GM12878 (cell line): ENCODE data around the gene SERTAD1. TPM values are rescaled to one million over a fixed set of nuclear protein-coding genes. Genes with fewer than 3 reads are reported as not detected.

ENCODE experiments used
- ATF2 ChIP-seq: IDR thresholded peaks from 2 replicates; pipeline ENCODE4 v1.6.1; 2012; ENCODE audit warnings: low read length, inconsistent platforms
- BACH1 ChIP-seq: fragments of 450-650 bp; IDR thresholded peaks from 2 replicates; pipeline ENCODE4 v1.6.1; 2017; ENCODE audit warnings: mild to moderate bottlenecking, borderline replicate concordance
- BRCA1 ChIP-seq: IDR thresholded peaks from 2 replicates; pipeline ENCODE4 v1.6.1; 2011; ENCODE audit warnings: low read depth, low read length, improper control_type of control experiment
- CBFB ChIP-seq: IDR thresholded peaks from 2 replicates; pipeline ENCODE4 v1.6.1; 2016; ENCODE audit warnings: antibody characterized with exemption, low read depth
- CEBPB ChIP-seq, 2 experiments: fragments of 150-350 bp in 1 of 2; IDR thresholded peaks; 2 replicates each; pipeline ENCODE4 v1.6.1; 2012 to 2014; ENCODE audit warnings: low read depth in 2 of 2, low read length in 2 of 2, borderline replicate concordance in 1 of 2, inconsistent platforms in 1 of 2
- CREB1 ChIP-seq: IDR thresholded peaks from 2 replicates; pipeline ENCODE4 v1.6.1; 2012; ENCODE audit warnings: low read depth, mild to moderate bottlenecking, inconsistent platforms
- E2F4 ChIP-seq: IDR thresholded peaks from 2 replicates; pipeline ENCODE4 v1.6.1; 2012; ENCODE audit warnings: low read depth, low read length, improper control_type of control experiment
- IKZF1 ChIP-seq: fragments of 450-650 bp; conservative IDR thresholded peaks from 2 replicates; pipeline ENCODE4 v1.6.1; 2017; ENCODE audit warnings: antibody characterized with exemption, mild to moderate bottlenecking
- IKZF2 ChIP-seq, 2 experiments: fragments of 450-650 bp; IDR thresholded peaks; 2 replicates each; pipeline ENCODE4 v1.6.1; 2017; ENCODE audit warnings: mild to moderate bottlenecking in 2 of 2, moderate library complexity in 2 of 2
- KDM1A ChIP-seq: fragments of 200-600 bp; sonication (generic); IDR thresholded peaks from 2 replicates; pipeline ENCODE4 v1.6.1; 2016; ENCODE audit warnings: borderline replicate concordance
- MEF2A ChIP-seq: IDR thresholded peaks from 2 replicates; pipeline ENCODE4 v1.6.1; 2011; ENCODE audit warnings: low read depth, mild to moderate bottlenecking, low read length, moderate library complexity; ENCODE audit not compliant: insufficient read depth
- MEF2B ChIP-seq: fragments of 450-650 bp; IDR thresholded peaks from 2 replicates; pipeline ENCODE4 v1.6.1; 2018; ENCODE audit warnings: mild to moderate bottlenecking, moderate library complexity; ENCODE audit not compliant: partially characterized antibody, poor library complexity, severe bottlenecking
- MYB ChIP-seq: fragments of 150-350 bp; IDR thresholded peaks from 2 replicates; pipeline ENCODE4 v1.6.1; 2014; ENCODE audit warnings: mild to moderate bottlenecking, low read depth, low read length, borderline replicate concordance
- MYC ChIP-seq: IDR thresholded peaks from 2 replicates; pipeline ENCODE4 v1.6.1; 2011; ENCODE audit warnings: mild to moderate bottlenecking, low read length, moderate library complexity, inconsistent platforms; ENCODE audit not compliant: insufficient read depth, insufficient replicate concordance, insufficient read length, severe bottlenecking
- NBN ChIP-seq: fragments of 450-650 bp; IDR thresholded peaks from 2 replicates; pipeline ENCODE4 v1.6.1; 2016
- NFIC ChIP-seq: IDR thresholded peaks from 2 replicates; pipeline ENCODE4 v1.6.1; 2012; ENCODE audit warnings: low read depth, mild to moderate bottlenecking, inconsistent platforms, low read length, moderate library complexity
- NFXL1 ChIP-seq: fragments of 450-650 bp; IDR thresholded peaks from 2 replicates; pipeline ENCODE4 v1.6.1; 2017; ENCODE audit warnings: antibody characterized with exemption, mild to moderate bottlenecking, borderline replicate concordance
- NR2C2 ChIP-seq: IDR thresholded peaks from 2 replicates; pipeline ENCODE4 v1.6.1; 2011; ENCODE audit warnings: borderline replicate concordance, low read depth; ENCODE audit not compliant: control insufficient read depth, insufficient read length
- POLR2AphosphoS2 ChIP-seq: IDR thresholded peaks from 2 replicates; pipeline ENCODE4 v1.6.1; 2011; ENCODE audit warnings: low read depth, mild to moderate bottlenecking, low read length, improper control_type of control experiment, moderate library complexity
- POLR2AphosphoS5 ChIP-seq: IDR thresholded peaks from 2 replicates; pipeline ENCODE4 v1.6.1; 2011; ENCODE audit warnings: mild to moderate bottlenecking, low read length, inconsistent platforms
- RAD51 ChIP-seq: fragments of 450-650 bp; IDR thresholded peaks from 2 replicates; pipeline ENCODE4 v1.6.1; 2016; ENCODE audit warnings: moderate library complexity, mild to moderate bottlenecking, inconsistent platforms
- RB1 ChIP-seq: fragments of 450-650 bp; formaldehyde crosslinking; IDR thresholded peaks from 2 replicates; pipeline ENCODE4 v1.6.1; 2017; ENCODE audit warnings: mild to moderate bottlenecking, borderline replicate concordance
- RFX5 ChIP-seq: IDR thresholded peaks from 2 replicates; pipeline ENCODE4 v1.6.1; 2011; ENCODE audit warnings: low read depth, low read length, improper control_type of control experiment
- SIN3A ChIP-seq: IDR thresholded peaks from 2 replicates; pipeline ENCODE4 v1.6.1; 2012; ENCODE audit warnings: low read depth, low read length, improper control_type of control experiment
- SIX5 ChIP-seq: IDR thresholded peaks from 2 replicates; pipeline ENCODE4 v1.6.1; 2011; ENCODE audit warnings: mild to moderate bottlenecking, low read depth, low read length, moderate library complexity; ENCODE audit not compliant: severe bottlenecking
- SP1 ChIP-seq: IDR thresholded peaks from one replicate; pipeline ENCODE4 v1.6.1; 2011; ENCODE audit warnings: low read depth, low read length
- SREBF1 ChIP-seq: IDR thresholded peaks from 2 replicates; pipeline ENCODE4 v1.6.1; 2012; ENCODE audit warnings: mild to moderate bottlenecking, low read length
- ZNF622 ChIP-seq: fragments of 450-650 bp; IDR thresholded peaks from 2 replicates; pipeline ENCODE4 v1.6.1; 2017; ENCODE audit warnings: mild to moderate bottlenecking, inconsistent platforms
- ZSCAN29 ChIP-seq: fragments of 450-650 bp; IDR thresholded peaks from 2 replicates; pipeline ENCODE4 v1.6.1; 2017; ENCODE audit warnings: mild to moderate bottlenecking, moderate library complexity
- polyA plus RNA-seq, 11 experiments: library from polyadenylated mRNA; depleted of rRNA in 4 of 11; unstranded in 6 of 11; stranded (reverse) in 5 of 11; fragments of >200 nt; fragmentation: Nextera tagmentation in 4 of 11; fragmentation: Illumina TruSeq in 1 of 11; extraction: Ambion mirVana in 4 of 11; extraction: Trizol in 1 of 11; gene quantifications; 1 replicate in 1 of 11; 2 replicates in 10 of 11; pipeline versions ENCODE4 v1.2.1 to v1.2.3, GENCODE V29; 2011 to 2016; ENCODE audit warnings: inconsistent platforms in 2 of 11, missing spikeins in 2 of 11, low read depth in 1 of 11
- total RNA-seq, 4 experiments: library from RNA; depleted of rRNA in 3 of 4; stranded (reverse); fragments of >200 nt in 3 of 4; fragmentation: Illumina TruSeq in 1 of 4; extraction: Trizol in 1 of 4; gene quantifications; 2 replicates each; pipeline versions ENCODE4 v1.2.1 to v1.2.3, GENCODE V29; 2013 to 2021
- TF ChIP-seq, protein P1 (sequence below): fragments of 150-350 bp; IDR thresholded peaks from 2 replicates; pipeline ENCODE4 v1.6.1; 2014; ENCODE audit warnings: mild to moderate bottlenecking, low read depth, low read length

The SERTAD1 gene
- total and polyA plus RNA-seq, 10 of the 15 experiments (the other 5 are each of a cell fraction or from before 2014, with no cell fraction given) = 0.23 to 14.2 (median 8.0) TPM

- peak; percentile 85; the same call in 1 of the 2 replicates for TF ChIP-seq NFIC
- TF ChIP-seq MEF2A = 0 out of 2 replicates have a peak, but pooled peaks have one; percentile 41
- TF ChIP-seq, protein P1, sequence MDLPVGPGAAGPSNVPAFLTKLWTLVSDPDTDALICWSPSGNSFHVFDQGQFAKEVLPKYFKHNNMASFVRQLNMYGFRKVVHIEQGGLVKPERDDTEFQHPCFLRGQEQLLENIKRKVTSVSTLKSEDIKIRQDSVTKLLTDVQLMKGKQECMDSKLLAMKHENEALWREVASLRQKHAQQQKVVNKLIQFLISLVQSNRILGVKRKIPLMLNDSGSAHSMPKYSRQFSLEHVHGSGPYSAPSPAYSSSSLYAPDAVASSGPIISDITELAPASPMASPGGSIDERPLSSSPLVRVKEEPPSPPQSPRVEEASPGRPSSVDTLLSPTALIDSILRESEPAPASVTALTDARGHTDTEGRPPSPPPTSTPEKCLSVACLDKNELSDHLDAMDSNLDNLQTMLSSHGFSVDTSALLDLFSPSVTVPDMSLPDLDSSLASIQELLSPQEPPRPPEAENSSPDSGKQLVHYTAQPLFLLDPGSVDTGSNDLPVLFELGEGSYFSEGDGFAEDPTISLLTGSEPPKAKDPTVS = no peak
- TF ChIP-seq CEBPB (IDR thresholded peaks at IDR 0.05; ENCODE audit: borderline replicate concordance in 1 of 2, low read depth in 2 of 2, low read length in 2 of 2) = no peak
- TF ChIP-seq ZNF622 = no peak
- TF ChIP-seq SREBF1 = no peak
- no peak for TF ChIP-seq RAD51
- peak; percentile 76 to 77 for TF ChIP-seq IKZF2 (IDR thresholded peaks at IDR 0.05)
- peak; percentile 50; the same call in 1 of the 2 replicates for TF ChIP-seq IKZF1
- TF ChIP-seq NR2C2 = no peak
- no peak; the same call in 1 of the 2 replicates for TF ChIP-seq ATF2
- TF ChIP-seq BRCA1 = no peak
- no peak for TF ChIP-seq CREB1
- no peak for TF ChIP-seq E2F4
- no peak for TF ChIP-seq SIN3A
- no peak for TF ChIP-seq SIX5
- peak; percentile 70 for TF ChIP-seq SP1
- TF ChIP-seq KDM1A = no peak
- TF ChIP-seq MEF2B = peak; percentile 17
- TF ChIP-seq POLR2AphosphoS2 = no peak
- TF ChIP-seq RFX5 = no peak
- TF ChIP-seq CBFB = peak; percentile 83; the same call in 1 of the 2 replicates
- no peak for TF ChIP-seq MYC
- TF ChIP-seq BACH1 = no peak
- no peak for TF ChIP-seq ZSCAN29
- TF ChIP-seq NBN = peak; percentile 91
- TF ChIP-seq RB1 = no peak
- no peak for TF ChIP-seq NFXL1
- no peak for TF ChIP-seq MYB
- no peak for TF ChIP-seq POLR2AphosphoS5
Observed at GRCh38 chr19:40416918-40417642, 8.7 kb downstream of the SERTAD1 start (continued).
